Omental fat pad (tissue), 4 donors: Measurements from ENCODE around the gene LRRC14B. TPM values are rescaled to one million over a fixed set of nuclear protein-coding genes. Genes with fewer than 3 reads are reported as not detected.
A peak's percentile ranks its signal among the peaks of the same experiment; 100 is the strongest.

Experiments used
- ATAC-seq: fragments of 150-250 bp; one replicate; pipeline ENCODE4 v1.9.1; 2016; ENCODE audit warnings: mild to moderate bottlenecking, moderate library complexity; ENCODE audit not compliant: low FRiP score
- DNase-seq: peaks from one replicate; pipeline ENCODE4 v3.0.0-alpha.2; 2019; ENCODE audit warnings: low spot score
- CTCF ChIP-seq, 3 donors: fragments of 450-650 bp; IDR thresholded peaks; one replicate each; pipeline ENCODE4 v1.5.1; 2016 to 2017; ENCODE audit warnings: antibody characterized with exemption in 3 of 3, mild to moderate bottlenecking in 3 of 3, moderate library complexity in 2 of 3
- total RNA-seq, 4 donors: library from RNA; depleted of rRNA; stranded (reverse); fragments of >200 nt; gene quantifications; one replicate each; pipeline ENCODE4 v1.1.0, GENCODE V29; 2016

LRRC14B gene
- total RNA-seq, 4 donors from 2014 or later: not detected

GRCh38 chr5:188488-189481, 2.5 kb upstream of the LRRC14B start:
- DNase-seq (peak; percentile 80), ATAC-seq (peak; percentile 85)
- peak in 1 of 3 donors; percentile 91 for TF ChIP-seq CTCF (IDR thresholded peaks at IDR 0.05)

GRCh38 chr5:189486-189885, 1.8 kb upstream of the LRRC14B start:
- no peak for TF ChIP-seq CTCF (IDR thresholded peaks at IDR 0.05)
- ATAC-seq (no peak), DNase-seq (no peak)

- ATAC-seq (no peak), DNase-seq (no peak)
- no peak for TF ChIP-seq CTCF (IDR thresholded peaks at IDR 0.05)
Measured at GRCh38 chr5:189976-190365, 1.3 kb upstream of the LRRC14B start.

GRCh38 chr5:190366-191035, 794 bp upstream of the LRRC14B start:
- no peak for TF ChIP-seq CTCF (IDR thresholded peaks at IDR 0.05)
- no peak for DNase-seq
- ATAC-seq: no peak

- ATAC-seq: no peak
- no peak for DNase-seq
- no peak for TF ChIP-seq CTCF (IDR thresholded peaks at IDR 0.05)
Measured at GRCh38 chr5:191949-192690, 825 bp downstream of the LRRC14B start.

- ATAC-seq: no peak
- TF ChIP-seq CTCF (IDR thresholded peaks at IDR 0.05): no peak
- DNase-seq: no peak
Measured at GRCh38 chr5:192691-192969, 1.3 kb downstream of the LRRC14B start.
